AG09319 (cell line): ENCODE measurements around the gene UTP4.
A peak's percentile ranks its signal among the peaks of the same experiment; 100 is the strongest.

Experiments
- DNase-seq: peaks from one replicate; pipeline ENCODE4 v3.0.0-alpha.2; 2010; ENCODE audit warnings: low read depth; ENCODE audit errors: extremely low read depth
- CTCF ChIP-seq: IDR thresholded peaks from 2 replicates; pipeline ENCODE4 v1.5.1; 2011; ENCODE audit warnings: low read depth, mild to moderate bottlenecking, inconsistent platforms, low read length, moderate library complexity

UTP4 gene

GRCh38 chr16:69089091-69089910, 43.1 kb upstream of the UTP4 start:
- TF ChIP-seq CTCF, result no peak
- no peak for DNase-seq

GRCh38 chr16:69093974-69094373, 38.5 kb upstream of the UTP4 start:
- no peak for DNase-seq
- TF ChIP-seq CTCF, result no peak

GRCh38 chr16:69094501-69094900, 37.9 kb upstream of the UTP4 start:
- DNase-seq, result no peak
- TF ChIP-seq CTCF, result no peak

GRCh38 chr16:69095193-69095592, 37.3 kb upstream of the UTP4 start:
- TF ChIP-seq CTCF, result no peak
- DNase-seq, result no peak

GRCh38 chr16:69100071-69100691, 32.3 kb upstream of the UTP4 start:
- DNase-seq, result no peak
- TF ChIP-seq CTCF, result no peak

GRCh38 chr16:69105501-69106361, 26.7 kb upstream of the UTP4 start, which contains the start of gene HAS3:
Gene HAS3, plus strand, starts transcription at chr16:69105653. Its CDS starts 3,743 bp downstream, at chr16:69109396.
- no peak for DNase-seq
- TF ChIP-seq CTCF, result peak; percentile 23
